Chondrocyte (in vitro differentiated cells): ENCODE results near the gene CRYGN. TPM values are rescaled to one million over a fixed set of nuclear protein-coding genes. Genes with fewer than 3 reads are reported as not detected.

Source experiments
- DNase-seq: peaks from one replicate; pipeline ENCODE4 v3.0.0; 2021; ENCODE audit warnings: mixed read lengths, low spot score
- H3K27ac Mint-ChIP-seq: one replicate; pipeline ENCODE4 v1.8.0; 2021; ENCODE audit warnings: mild to moderate bottlenecking, moderate library complexity, mixed read lengths; ENCODE audit not compliant: unreplicated experiment
- H3K27me3 Mint-ChIP-seq: 2 replicates; pipeline ENCODE4 v1.8.0; 2021; ENCODE audit warnings: low read depth, mixed read lengths
- H3K36me3 Mint-ChIP-seq: 2 replicates; pipeline ENCODE4 v1.8.0; 2021; ENCODE audit warnings: low read depth, mixed read lengths
- H3K4me1 Mint-ChIP-seq: 2 replicates; pipeline ENCODE4 v1.8.0; 2021; ENCODE audit warnings: low read depth, mild to moderate bottlenecking, mixed read lengths
- H3K4me3 Mint-ChIP-seq: one replicate; pipeline ENCODE4 v1.8.0; 2021; ENCODE audit warnings: mild to moderate bottlenecking, moderate library complexity, mixed read lengths; ENCODE audit not compliant: unreplicated experiment
- H3K9me3 Mint-ChIP-seq: 2 replicates; pipeline ENCODE4 v1.8.0; 2021; ENCODE audit warnings: low read depth, mixed read lengths
- total RNA-seq: library from RNA; stranded (reverse); gene quantifications from 3 replicates; pipeline ENCODE4 v1.2.1, GENCODE V29; 2021
- TF ChIP-seq, protein P1 (sequence below): fragments of 200-600 bp; sonication (generic); IDR thresholded peaks from 2 replicates; pipeline ENCODE4 v1.5.0; 2021; ENCODE audit warnings: antibody characterized with exemption, mild to moderate bottlenecking, moderate library complexity

The CRYGN gene
- total RNA-seq, 1 donor from 2014 or later: not detected

DNA sequence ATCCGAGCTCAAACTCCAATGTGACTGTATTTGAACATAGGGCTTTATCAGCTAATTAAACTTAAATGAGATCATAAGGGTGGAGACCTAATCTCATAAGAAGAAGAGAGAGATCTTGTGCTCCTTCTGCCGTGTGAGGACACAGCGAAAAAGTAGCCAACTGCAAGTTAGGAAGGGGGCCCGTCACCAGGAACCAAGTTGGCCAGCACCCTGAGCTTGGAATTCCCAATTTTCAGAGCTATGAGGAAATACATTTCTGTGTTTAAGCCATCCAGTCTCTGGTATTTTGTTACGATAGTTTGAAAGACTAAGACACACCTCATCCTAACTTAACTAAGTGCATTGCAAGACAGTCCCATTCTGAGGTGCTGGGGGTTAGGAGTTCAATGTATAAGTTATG, 16.0 kb downstream of the CRYGN start:
- TF ChIP-seq, protein P1, sequence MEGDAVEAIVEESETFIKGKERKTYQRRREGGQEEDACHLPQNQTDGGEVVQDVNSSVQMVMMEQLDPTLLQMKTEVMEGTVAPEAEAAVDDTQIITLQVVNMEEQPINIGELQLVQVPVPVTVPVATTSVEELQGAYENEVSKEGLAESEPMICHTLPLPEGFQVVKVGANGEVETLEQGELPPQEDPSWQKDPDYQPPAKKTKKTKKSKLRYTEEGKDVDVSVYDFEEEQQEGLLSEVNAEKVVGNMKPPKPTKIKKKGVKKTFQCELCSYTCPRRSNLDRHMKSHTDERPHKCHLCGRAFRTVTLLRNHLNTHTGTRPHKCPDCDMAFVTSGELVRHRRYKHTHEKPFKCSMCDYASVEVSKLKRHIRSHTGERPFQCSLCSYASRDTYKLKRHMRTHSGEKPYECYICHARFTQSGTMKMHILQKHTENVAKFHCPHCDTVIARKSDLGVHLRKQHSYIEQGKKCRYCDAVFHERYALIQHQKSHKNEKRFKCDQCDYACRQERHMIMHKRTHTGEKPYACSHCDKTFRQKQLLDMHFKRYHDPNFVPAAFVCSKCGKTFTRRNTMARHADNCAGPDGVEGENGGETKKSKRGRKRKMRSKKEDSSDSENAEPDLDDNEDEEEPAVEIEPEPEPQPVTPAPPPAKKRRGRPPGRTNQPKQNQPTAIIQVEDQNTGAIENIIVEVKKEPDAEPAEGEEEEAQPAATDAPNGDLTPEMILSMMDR: no peak
- peaks cover 30% of the 10 kb centered on the region for H3K4me1 Mint-ChIP-seq
- H3K4me3 Mint-ChIP-seq: no peak overlapping the region
- peaks cover 11% of the 10 kb centered on the region for H3K36me3 Mint-ChIP-seq
- peaks cover 18% of the 10 kb centered on the region for H3K9me3 Mint-ChIP-seq
- H3K27me3 Mint-ChIP-seq: peaks cover 7% of the 10 kb centered on the region
- no peak for DNase-seq
- H3K27ac Mint-ChIP-seq: no peak overlapping the region

DNA sequence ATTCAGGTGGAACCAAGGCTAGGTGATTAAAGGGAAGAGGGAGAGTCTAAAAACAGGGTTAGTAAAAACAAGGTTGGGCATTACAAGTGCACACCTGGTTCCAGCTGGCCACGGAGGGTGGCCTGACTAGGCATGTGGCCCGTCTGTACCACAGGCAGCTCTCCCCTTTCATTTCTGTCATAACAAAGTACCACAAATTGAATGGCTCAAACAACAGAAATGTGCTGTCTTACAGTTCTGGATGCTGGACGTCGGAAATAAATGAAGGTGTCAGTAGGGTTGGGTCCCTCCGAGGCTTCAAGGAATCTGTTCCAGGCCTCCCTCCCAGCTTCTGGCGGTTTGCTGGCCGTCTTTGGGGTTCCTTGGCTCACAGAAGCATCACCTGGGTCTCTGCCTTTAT, 16.7 kb downstream of the CRYGN start:
- Mint-ChIP-seq H3K27ac (no peak overlapping the region), H3K36me3 (peaks cover 11% of the 10 kb centered on the region), H3K4me1 (peaks cover 23% of the 10 kb centered on the region), H3K27me3 (peaks cover 7% of the 10 kb centered on the region), H3K4me3 (no peak overlapping the region), H3K9me3 (peaks cover 19% of the 10 kb centered on the region)
- TF ChIP-seq, protein P1: no peak
- DNase-seq: no peak

DNA sequence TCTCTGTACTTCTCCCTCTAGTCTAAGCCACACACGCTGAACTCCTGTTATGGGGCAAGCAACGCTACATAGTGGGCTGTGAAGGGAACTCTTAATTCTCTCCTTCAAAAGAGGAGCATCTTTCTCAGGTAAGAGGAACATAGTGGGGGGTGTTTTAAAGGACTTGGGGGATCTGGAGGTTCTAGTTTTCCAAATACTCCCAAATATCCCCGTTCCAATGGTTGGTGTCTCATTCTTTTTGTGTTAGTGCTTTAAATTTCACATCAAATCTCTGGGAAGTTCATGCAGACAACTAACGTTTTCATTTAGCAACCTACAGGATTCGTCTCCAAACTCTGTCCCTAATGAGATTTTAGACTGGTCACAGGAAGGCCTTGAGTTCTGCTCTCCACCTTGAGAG, 17.7 kb downstream of the CRYGN start:
- TF ChIP-seq, protein P1: no peak
- Mint-ChIP-seq H3K9me3 (peaks cover 21% of the 10 kb centered on the region), H3K27me3 (peaks cover 7% of the 10 kb centered on the region), H3K36me3 (peaks cover 13% of the 10 kb centered on the region), H3K4me3 (no peak overlapping the region), H3K27ac (no peak overlapping the region), H3K4me1 (peaks cover 17% of the 10 kb centered on the region)
- DNase-seq: no peak

DNA sequence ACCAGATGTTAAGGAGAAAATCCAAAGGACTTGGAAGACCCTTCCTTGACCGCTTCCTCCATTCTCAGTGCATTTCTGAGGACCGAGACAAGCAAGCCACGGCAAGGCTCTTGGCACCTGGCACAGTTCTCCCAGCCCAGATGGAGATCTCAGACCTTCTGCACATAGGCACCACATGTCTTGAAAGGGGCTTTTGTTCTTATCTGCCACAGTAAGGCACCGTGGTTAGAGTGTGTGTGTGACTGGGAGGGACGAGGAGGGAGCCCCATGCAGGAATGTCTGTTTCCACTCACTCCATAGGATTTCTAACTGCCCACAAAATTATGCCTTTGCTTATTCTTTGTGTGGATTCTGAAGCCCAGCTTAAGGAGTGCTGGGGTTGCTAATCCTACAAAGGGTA, 19.8 kb downstream of the CRYGN start:
- peaks cover 11% of the 10 kb centered on the region for H3K27me3 Mint-ChIP-seq
- H3K36me3 Mint-ChIP-seq: peaks cover 13% of the 10 kb centered on the region
- no peak overlapping the region for H3K4me3 Mint-ChIP-seq
- no peaks in the 10 kb centered on the region for H3K4me1 Mint-ChIP-seq
- peaks cover 25% of the 10 kb centered on the region for H3K9me3 Mint-ChIP-seq
- TF ChIP-seq, protein P1: no peak
- no peak overlapping the region for H3K27ac Mint-ChIP-seq
- DNase-seq: no peak

- H3K36me3 Mint-ChIP-seq: peaks cover 8% of the 10 kb centered on the region
- TF ChIP-seq, protein P1: no peak
- H3K27me3 Mint-ChIP-seq: peaks cover 31% of the 10 kb centered on the region
- no peaks in the 10 kb centered on the region for H3K4me1 Mint-ChIP-seq
- no peak overlapping the region for H3K27ac Mint-ChIP-seq
- peaks cover 20% of the 10 kb centered on the region for H3K9me3 Mint-ChIP-seq
- no peak overlapping the region for H3K4me3 Mint-ChIP-seq
- no peak for DNase-seq
These were observed 23.0 kb downstream of the CRYGN start for GRCh38 chr7:151416941-151417315.
